ENCODE data around the gene ZNF77. TPM values are rescaled to one million over a fixed set of nuclear protein-coding genes. Genes with fewer than 3 reads are reported as not detected.
"Not testable (repeated sequence)": the region's sequence is repeated elsewhere in the genome, so short reads cannot be mapped to it uniquely, and the experiment has no call there.

The ZNF77 gene
- total and polyA plus RNA-seq, 7 donors = 0.84 to 2.4 (median 1.4) TPM

DNA sequence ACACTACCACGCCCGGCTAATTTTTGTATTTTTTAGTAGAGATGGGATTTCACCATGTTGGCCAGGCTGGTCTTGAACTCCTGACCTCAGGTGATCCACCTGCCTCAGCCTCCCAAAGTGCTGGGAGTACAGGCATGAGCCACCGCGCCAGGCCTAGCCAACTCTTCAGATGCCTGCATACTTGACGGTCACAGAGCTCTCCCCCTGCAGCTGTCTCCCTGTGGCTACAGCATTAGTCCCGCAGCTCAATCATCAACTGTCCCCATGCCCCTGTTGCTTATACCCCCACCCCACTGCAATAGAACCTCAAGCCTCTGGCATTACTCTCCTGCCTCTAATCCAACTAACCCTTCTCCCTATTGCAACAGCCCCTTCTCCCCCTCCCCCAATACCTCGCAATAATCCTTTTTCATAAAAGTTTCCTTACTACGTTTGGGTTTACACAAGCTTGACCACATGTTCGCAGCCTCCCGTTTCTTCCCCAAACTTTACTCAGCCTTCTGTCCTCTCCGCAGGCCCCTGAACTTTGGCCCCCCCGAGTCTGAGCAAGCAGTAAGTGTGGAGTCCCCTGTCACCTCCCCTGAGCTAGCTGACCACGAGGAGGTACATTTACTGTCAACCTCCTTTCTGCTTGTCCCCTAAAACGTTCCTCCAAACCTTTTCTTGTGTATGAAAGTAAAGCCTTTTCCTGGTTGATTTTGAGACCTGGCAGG, 1.7 kb downstream of the ZNF77 start:
- H3K27ac ChIP-seq = no peak overlapping the region
- WGBS, 3 donors = 68 to 74% (median 73%) methylated on average over 14 of the region's 14 CpGs
- intact Hi-C loops (cut with DNase I) = loop anchor here (5.0 to 10.0 kb wide), 3 partner anchors 41 to 101 kb away; partner anchors contain the start of genes ZNF555 (in 2 of the 2) and ZNF57 (in 1 of the 2)

DNA sequence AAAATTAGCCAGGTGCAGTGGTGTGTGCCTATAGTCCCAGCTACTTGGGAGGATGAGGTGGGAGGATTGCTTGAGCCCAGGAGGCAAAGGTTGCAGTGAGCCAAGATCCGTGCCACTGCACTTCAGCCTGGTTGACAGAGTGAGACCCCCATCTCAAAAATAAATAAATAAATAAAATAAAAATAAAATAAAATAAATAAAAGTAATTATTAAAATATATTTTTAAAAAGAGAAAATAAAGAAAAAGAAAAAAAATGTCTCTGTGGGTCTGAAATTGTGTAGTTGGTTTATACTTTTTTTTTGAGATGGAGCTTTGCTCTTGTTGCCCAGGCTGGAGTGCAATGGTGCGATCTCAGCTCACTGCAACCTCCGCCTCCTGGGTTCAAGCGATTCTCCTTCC, 8.9 kb downstream of the ZNF77 start:
- H3K9me3 ChIP-seq = peaks cover 40% of the 10 kb centered on the region
- DNase-seq; ATAC-seq; intact Hi-C loops (cut with DNase I); H3K4me1 ChIP-seq; H3K27me3 ChIP-seq (ENCODE audit: insufficient read depth in 3 of 3, low read length in 2 of 3); H3K4me3 ChIP-seq; H3K27ac ChIP-seq: not testable (repeated sequence)
- H3K36me3 ChIP-seq (ENCODE audit: insufficient read depth in 1 of 2, low read depth in 1 of 2) = peaks cover 14 to 60% of the 10 kb centered on the region in 2 donors
- 98 to 99% (median 99%) methylated on average over 4 of the region's 4 CpGs for WGBS, 3 donors

More for the DNA sequence above, 1.7 kb downstream of the ZNF77 start:
- Histone ChIP-seq H3K36me3 (ENCODE audit: insufficient read depth in 1 of 2, low read depth in 1 of 2) (peaks cover 0 to 15% of the 10 kb centered on the region in 2 donors), H3K9me3 (no peaks in the 10 kb centered on the region), H3K27me3 (ENCODE audit: insufficient read depth in 3 of 3, low read length in 2 of 3) (no peaks in the 10 kb centered on the region), H3K4me1 (peaks cover 5% of the 10 kb centered on the region), H3K4me3 (no peak overlapping the region)
- DNase-seq (no peak), ATAC-seq (no peak)
- TF ChIP-seq, protein P1, sequence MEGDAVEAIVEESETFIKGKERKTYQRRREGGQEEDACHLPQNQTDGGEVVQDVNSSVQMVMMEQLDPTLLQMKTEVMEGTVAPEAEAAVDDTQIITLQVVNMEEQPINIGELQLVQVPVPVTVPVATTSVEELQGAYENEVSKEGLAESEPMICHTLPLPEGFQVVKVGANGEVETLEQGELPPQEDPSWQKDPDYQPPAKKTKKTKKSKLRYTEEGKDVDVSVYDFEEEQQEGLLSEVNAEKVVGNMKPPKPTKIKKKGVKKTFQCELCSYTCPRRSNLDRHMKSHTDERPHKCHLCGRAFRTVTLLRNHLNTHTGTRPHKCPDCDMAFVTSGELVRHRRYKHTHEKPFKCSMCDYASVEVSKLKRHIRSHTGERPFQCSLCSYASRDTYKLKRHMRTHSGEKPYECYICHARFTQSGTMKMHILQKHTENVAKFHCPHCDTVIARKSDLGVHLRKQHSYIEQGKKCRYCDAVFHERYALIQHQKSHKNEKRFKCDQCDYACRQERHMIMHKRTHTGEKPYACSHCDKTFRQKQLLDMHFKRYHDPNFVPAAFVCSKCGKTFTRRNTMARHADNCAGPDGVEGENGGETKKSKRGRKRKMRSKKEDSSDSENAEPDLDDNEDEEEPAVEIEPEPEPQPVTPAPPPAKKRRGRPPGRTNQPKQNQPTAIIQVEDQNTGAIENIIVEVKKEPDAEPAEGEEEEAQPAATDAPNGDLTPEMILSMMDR (IDR thresholded peaks at IDR 0.05) = no peak

DNA sequence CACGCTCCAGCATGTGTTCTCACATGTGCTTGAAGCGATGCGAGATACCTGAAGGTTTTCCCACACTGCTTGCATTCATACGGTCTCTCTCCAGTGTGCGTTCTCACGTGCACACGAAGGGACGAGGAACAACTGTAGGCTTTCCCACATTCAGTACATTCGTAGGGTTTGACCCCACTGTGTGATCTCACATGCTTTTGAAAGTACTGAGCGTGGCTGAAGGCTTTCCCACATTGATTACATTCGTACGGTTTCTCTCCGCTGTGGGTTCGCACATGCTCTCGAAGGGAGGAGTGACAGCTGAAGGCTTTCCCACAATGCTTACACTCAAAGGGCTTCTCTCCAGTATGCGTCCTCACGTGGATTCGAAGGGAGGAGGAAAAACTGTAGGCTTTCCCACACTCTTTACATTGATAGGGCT, 11.3 kb downstream of the ZNF77 start:
- TF ChIP-seq, protein P1 (IDR thresholded peaks at IDR 0.05) = no peak
- H3K4me3 ChIP-seq = no peak overlapping the region
- H3K9me3 ChIP-seq = peaks cover 45% of the 10 kb centered on the region
- no peak for ATAC-seq
- no peaks in the 10 kb centered on the region for H3K27me3 ChIP-seq (ENCODE audit: insufficient read depth in 3 of 3, low read length in 2 of 3)
- no peak for DNase-seq
- peaks cover 14 to 49% of the 10 kb centered on the region in 2 donors for H3K36me3 ChIP-seq (ENCODE audit: insufficient read depth in 1 of 2, low read depth in 1 of 2)
- H3K27ac ChIP-seq = no peak overlapping the region
- intact Hi-C loops (cut with DNase I) = no loop called here
- WGBS, 3 donors = 97 to 99% (median 98%) methylated on average over 18 of the region's 18 CpGs
- no peaks in the 10 kb centered on the region for H3K4me1 ChIP-seq

DNA sequence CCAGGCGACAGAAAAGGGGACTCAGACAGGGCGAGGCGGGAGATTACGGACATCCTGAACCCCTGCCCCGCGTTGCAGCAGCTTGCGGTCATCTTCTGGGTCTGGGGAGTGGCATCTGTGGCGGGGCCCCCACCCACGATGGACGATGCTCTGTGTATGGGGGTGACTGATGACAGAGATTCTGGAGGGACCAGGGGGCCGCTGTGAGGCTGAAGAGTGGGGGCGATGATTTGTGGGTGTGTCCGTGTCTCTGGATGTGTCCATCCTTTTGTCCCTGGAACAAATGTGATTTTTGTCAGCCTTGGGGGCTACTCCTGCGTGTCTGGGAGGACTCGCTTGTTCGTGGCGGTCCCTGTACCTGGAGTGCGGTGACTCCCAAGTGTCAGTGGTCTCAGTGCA, 17.7 kb downstream of the ZNF77 start:
- ATAC-seq = no peak
- H3K4me3 ChIP-seq = no peak overlapping the region
- no peaks in the 10 kb centered on the region for H3K36me3 ChIP-seq (ENCODE audit: insufficient read depth in 1 of 2, low read depth in 1 of 2)
- no peaks in the 10 kb centered on the region for H3K27me3 ChIP-seq (ENCODE audit: insufficient read depth in 3 of 3, low read length in 2 of 3)
- H3K4me1 ChIP-seq = no peaks in the 10 kb centered on the region
- H3K9me3 ChIP-seq = peaks cover 10% of the 10 kb centered on the region
- WGBS, 3 donors = 91 to 97% (median 96%) methylated on average over 18 of the region's 18 CpGs
- no peak overlapping the region for H3K27ac ChIP-seq
- DNase-seq = no peak
- intact Hi-C loops (cut with DNase I) = no loop called here
- TF ChIP-seq, protein P1 (IDR thresholded peaks at IDR 0.05) = no peak

DNA sequence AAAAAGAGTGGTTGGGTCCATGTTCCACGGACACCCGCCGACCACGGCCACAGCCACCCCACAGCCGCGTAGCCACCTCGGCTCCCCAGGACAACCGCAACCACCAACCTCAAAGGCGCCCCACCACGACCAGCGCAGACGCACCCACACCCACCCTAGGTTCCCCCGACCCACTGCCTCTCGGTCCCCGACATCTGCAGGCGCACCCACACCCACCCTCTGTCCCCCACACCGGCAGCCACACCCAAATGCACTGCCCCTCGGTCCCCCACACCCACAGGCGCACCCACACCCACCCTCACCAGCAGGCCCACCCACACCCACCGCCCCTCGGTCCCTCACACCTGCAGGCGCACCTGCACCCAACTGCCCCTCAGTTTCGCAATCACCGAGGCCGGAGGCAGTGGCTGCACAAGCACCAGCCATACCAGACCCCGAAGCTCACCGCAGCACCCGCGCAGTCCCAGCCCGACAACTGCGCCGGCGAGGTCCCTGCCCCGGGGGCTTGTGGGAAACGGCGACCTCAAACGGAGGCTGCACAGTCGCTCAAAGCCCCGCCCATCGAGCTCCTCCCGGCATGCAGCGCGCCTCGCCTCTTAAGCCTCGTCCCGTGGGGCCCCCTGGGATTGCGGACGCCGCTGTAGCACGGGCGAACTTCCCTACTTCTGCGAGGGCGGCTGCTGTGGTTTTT, 18.3 kb downstream of the ZNF77 start:
- no peak for ATAC-seq
- no peak overlapping the region for H3K4me3 ChIP-seq
- DNase-seq = no peak
- TF ChIP-seq, protein P1 (IDR thresholded peaks at IDR 0.05) = no peak
- H3K27ac ChIP-seq = no peak overlapping the region
- no peaks in the 10 kb centered on the region for H3K4me1 ChIP-seq
- H3K9me3 ChIP-seq = peaks cover 6% of the 10 kb centered on the region
- 80 to 90% (median 90%) methylated on average over 52 to 53 of the region's 53 CpGs for WGBS, 3 donors
- intact Hi-C loops (cut with DNase I) = no loop called here
- H3K36me3 ChIP-seq (ENCODE audit: insufficient read depth in 1 of 2, low read depth in 1 of 2) = no peaks in the 10 kb centered on the region
- H3K27me3 ChIP-seq (ENCODE audit: insufficient read depth in 3 of 3, low read length in 2 of 3) = no peaks in the 10 kb centered on the region
